ENCODE data around the gene HARBI1. TPM values are rescaled to one million over a fixed set of nuclear protein-coding genes. Genes with fewer than 3 reads are reported as not detected.

The HARBI1 gene
- total and polyA plus RNA-seq, 9 of the 15 experiments (the other 6 are each of a cell fraction or from before 2014, with no cell fraction given): 3.5 to 8.4 (median 5.5) TPM

DNA sequence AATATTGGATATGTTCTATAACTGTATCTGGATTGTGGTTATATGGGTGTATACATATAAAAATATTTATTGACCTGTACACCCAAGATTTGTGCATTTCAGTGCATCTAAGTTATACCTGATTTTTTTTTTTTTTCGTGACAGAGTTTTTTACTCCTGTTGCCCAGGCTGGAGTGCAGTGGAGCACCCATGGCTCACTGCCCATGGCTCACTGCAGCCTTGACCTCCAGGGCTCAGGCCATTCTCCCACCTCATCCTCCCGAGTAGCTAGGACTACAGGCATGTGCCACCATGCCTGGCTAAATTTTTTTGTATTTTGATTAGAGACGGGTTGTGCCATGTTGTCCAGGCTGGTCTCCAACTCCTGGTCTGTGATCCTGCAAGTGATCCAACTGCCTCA, 24.6 kb upstream of the HARBI1 start:
- 87% methylated on average over 3 of the region's 3 CpGs for WGBS (ENCODE audit: insufficient coverage, low coverage, missing lambda C conversion rate)
- H3K27me3 ChIP-seq (ENCODE audit: control insufficient read depth in 2 of 2, insufficient read depth in 2 of 2, low read length in 2 of 2): no peaks in the 10 kb centered on the region
- H3K9ac ChIP-seq (ENCODE audit: insufficient read depth in 1 of 2, low read depth in 2 of 2, low read length in 2 of 2): no peak overlapping the region
- no peaks in the 10 kb centered on the region for H3K4me1 ChIP-seq (replicated peaks in 1 of 2; ENCODE audit: control insufficient read depth in 2 of 2, insufficient read depth in 2 of 2, low read length in 2 of 2)
- H4K20me1 ChIP-seq (replicated peaks; ENCODE audit: control insufficient read depth, insufficient read depth, low read length): no peaks in the 10 kb centered on the region
- H3K4me3 ChIP-seq: no peak overlapping the region
- ChIA-PET CTCF (ENCODE audit: low intra/inter-chr PET ratio) (no interaction called here), POLR2A (interaction anchor here (1.1 kb wide), 1 partner anchor 48 kb away, joined by 4 read pairs; the partner anchor contains the start of gene AMBRA1)
- ATAC-seq (no peak), FAIRE-seq (no peak), DNase-seq (ENCODE audit: extremely low read depth in 1 of 4, low spot score in 3 of 4) (no peak)
- no peak overlapping the region for H3K27ac ChIP-seq (ENCODE audit: extremely low read depth, low read depth, low read length)
- no peaks in the 10 kb centered on the region for H3K9me3 ChIP-seq (replicated peaks; ENCODE audit: control insufficient read depth, insufficient read depth, low read depth, low read length)
- no peak for TF ChIP-seq PHF20 (IDR thresholded peaks at IDR 0.05; ENCODE audit: partially characterized antibody)
- TF ChIP-seq HEY1 (CRISPR knock-in tag; IDR thresholded peaks at IDR 0.05; ENCODE audit: borderline replicate concordance): no peak
- no peak for TF ChIP-seq THRAP3 (IDR thresholded peaks at IDR 0.05; ENCODE audit: borderline replicate concordance)
- in situ Hi-C loops (cut with MboI): no loop called here
- no peaks in the 10 kb centered on the region for H3K9me1 ChIP-seq (ENCODE audit: control insufficient read depth, insufficient read depth, low read length)
- peaks cover 4% of the 10 kb centered on the region; the same call in 1 of the 3 replicates for H3K79me2 ChIP-seq (ENCODE audit: control insufficient read depth, insufficient read depth, low read length)
- H3K36me3 ChIP-seq (ENCODE audit: control insufficient read depth, insufficient read depth, low read length): peaks cover 34% of the 10 kb centered on the region
- BruUV-seq (replicated peaks): no TSS peak
- no peak overlapping the region for H3K4me2 ChIP-seq (ENCODE audit: insufficient read depth, low read length)
- intact Hi-C loops (cut with micrococcal nuclease): no loop called here
- H2AFZ ChIP-seq (ENCODE audit: low read depth, low read length): no peak overlapping the region

DNA sequence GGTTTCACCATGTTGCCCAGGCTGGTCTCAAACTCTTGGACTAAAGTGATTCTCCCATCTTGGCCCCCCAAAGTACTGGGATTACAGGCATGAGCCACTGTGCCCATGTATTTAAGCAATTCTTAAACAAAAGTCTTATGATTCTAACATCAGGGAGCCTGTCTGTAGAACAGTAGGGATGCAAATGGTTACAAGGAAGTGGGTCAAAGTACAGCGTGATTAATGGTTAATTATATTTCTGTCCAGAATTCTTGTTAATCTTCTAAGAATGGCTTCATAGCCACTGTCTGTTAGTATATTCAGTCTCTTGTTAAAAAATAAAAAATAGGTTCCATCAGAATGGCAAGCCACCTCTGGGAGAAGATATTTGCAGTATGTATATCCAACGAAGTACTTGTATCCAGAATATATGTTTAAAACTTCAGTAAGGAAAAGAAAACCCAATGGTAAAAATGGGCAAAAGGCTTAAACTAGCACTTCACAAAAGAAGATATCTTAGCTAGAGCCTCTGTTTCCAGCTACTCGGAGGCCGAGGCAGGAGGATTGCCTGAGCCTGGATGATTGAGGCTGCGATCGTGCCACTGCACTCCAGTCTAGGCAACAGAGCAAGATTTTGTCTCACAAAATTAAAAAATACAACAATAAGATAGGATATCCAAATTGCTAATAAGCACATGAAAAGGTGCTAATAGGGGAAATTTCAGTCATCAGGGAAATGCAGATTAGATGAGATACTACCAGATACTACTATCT, 23.2 kb upstream of the HARBI1 start:
- CTCF ChIA-PET (ENCODE audit: low intra/inter-chr PET ratio): no interaction called here
- no peak for FAIRE-seq
- WGBS (ENCODE audit: insufficient coverage, low coverage, missing lambda C conversion rate): 81% methylated on average over 6 of the region's 6 CpGs
- TF ChIP-seq ZC3H4 (CRISPR knock-in tag; IDR thresholded peaks at IDR 0.05; ENCODE audit: borderline replicate concordance) (no peak), LCOR (CRISPR knock-in tag; IDR thresholded peaks at IDR 0.05) (no peak), FUS (optimal IDR thresholded peaks at IDR 0.05; ENCODE audit: low read depth, low read length) (no peak), SAFB (IDR thresholded peaks at IDR 0.05; ENCODE audit: borderline replicate concordance, low read depth, low read length) (no peak), ZNF507 (tag; conservative IDR thresholded peaks at IDR 0.05) (no peak), ZNF431 (CRISPR knock-in tag; IDR thresholded peaks at IDR 0.05) (no peak), ZC3H11A (IDR thresholded peaks at IDR 0.05; ENCODE audit: low read depth, low read length) (no peak), JUNB (CRISPR knock-in tag; conservative IDR thresholded peaks at IDR 0.05) (no peak)

More for the DNA sequence above, 23.2 kb upstream of the HARBI1 start:
- Histone ChIP-seq H2AFZ (ENCODE audit: low read depth, low read length) (no peak overlapping the region), H3K9me3 (replicated peaks; ENCODE audit: control insufficient read depth, insufficient read depth, low read depth, low read length) (no peaks in the 10 kb centered on the region), H3K4me1 (replicated peaks in 1 of 2; ENCODE audit: control insufficient read depth in 2 of 2, insufficient read depth in 2 of 2, low read length in 2 of 2) (no peaks in the 10 kb centered on the region), H3K4me3 (no peak overlapping the region), H3K27me3 (ENCODE audit: control insufficient read depth in 2 of 2, insufficient read depth in 2 of 2, low read length in 2 of 2) (no peaks in the 10 kb centered on the region), H3K9me1 (ENCODE audit: control insufficient read depth, insufficient read depth, low read length) (no peaks in the 10 kb centered on the region), H4K20me1 (replicated peaks; ENCODE audit: control insufficient read depth, insufficient read depth, low read length) (no peaks in the 10 kb centered on the region), H3K9ac (ENCODE audit: insufficient read depth in 1 of 2, low read depth in 2 of 2, low read length in 2 of 2) (no peak overlapping the region; a peak in 1 of 4 replicates), H3K4me2 (ENCODE audit: insufficient read depth, low read length) (no peak overlapping the region), H3K36me3 (ENCODE audit: control insufficient read depth, insufficient read depth, low read length) (peaks cover 33% of the 10 kb centered on the region; the same call in 2 of the 3 replicates), H3K27ac (ENCODE audit: extremely low read depth, low read depth, low read length) (no peak overlapping the region), H3K79me2 (ENCODE audit: control insufficient read depth, insufficient read depth, low read length) (peaks cover 4% of the 10 kb centered on the region; the same call in 1 of the 3 replicates)
- DNase-seq (ENCODE audit: extremely low read depth in 1 of 4, low spot score in 3 of 4) (no peak), ATAC-seq (no peak)
- intact Hi-C loops (cut with micrococcal nuclease): no loop called here
- BruUV-seq (replicated peaks): no TSS peak
- POLR2A ChIA-PET: interaction anchor here (0.7 kb wide), 1 partner anchor 12 kb away, joined by 4 read pairs; no protein-coding TSS in a partner anchor
- in situ Hi-C loops (cut with MboI): no loop called here

Data from K562 (cell line).